CD4-positive, alpha-beta T cell treated with Interleukin-15 for 4 hours (primary cell): Measurements from ENCODE around the gene EFHB.
"Not testable (repeated sequence)": the region's sequence is repeated elsewhere in the genome, so short reads cannot be mapped to it uniquely, and the experiment has no call there.

Experiments used
- DNase-seq: peaks from one replicate; pipeline ENCODE4 v3.0.0-alpha.2; 2020; ENCODE audit warnings: low spot score

The EFHB gene, protein sequence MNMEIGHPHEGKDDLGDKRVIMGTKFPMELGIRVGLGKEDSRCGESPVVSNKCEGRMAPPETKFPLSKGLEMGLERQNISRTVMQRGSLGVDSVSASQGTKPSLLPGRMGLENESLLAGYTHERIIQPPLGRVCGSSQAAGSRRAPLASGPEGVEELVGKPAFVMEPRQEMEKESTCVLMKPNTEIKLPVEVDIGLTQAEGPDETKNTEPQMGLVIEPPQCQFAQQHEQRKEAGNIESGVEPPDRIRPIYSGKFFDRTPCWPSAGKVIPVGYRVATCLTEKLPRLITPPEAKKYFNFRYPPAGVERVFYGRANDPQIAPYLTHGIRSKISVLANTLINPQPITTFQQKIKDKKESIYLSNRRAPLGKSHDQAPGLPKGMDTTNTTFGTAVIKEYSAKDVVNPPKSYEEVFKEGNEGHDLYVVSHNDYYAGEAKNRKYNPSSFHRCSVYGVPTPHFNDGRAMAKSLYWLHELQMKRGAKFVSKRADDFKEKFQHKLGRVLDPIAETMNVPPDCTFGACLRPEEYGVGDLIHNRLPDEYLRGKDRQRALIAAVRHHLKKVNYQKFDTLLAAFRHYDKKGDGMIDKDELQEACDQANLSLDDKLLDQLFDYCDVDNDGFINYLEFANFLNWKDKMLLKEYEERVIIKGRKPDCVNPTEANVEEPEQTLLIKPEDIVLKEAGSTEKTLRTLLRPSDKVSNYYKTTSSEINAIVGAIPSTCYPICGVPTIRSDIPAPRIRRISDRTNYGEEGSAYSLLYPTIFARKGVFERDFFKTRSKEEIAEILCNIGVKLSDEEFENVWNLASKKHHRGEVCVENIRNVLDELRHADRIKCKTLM

DNA sequence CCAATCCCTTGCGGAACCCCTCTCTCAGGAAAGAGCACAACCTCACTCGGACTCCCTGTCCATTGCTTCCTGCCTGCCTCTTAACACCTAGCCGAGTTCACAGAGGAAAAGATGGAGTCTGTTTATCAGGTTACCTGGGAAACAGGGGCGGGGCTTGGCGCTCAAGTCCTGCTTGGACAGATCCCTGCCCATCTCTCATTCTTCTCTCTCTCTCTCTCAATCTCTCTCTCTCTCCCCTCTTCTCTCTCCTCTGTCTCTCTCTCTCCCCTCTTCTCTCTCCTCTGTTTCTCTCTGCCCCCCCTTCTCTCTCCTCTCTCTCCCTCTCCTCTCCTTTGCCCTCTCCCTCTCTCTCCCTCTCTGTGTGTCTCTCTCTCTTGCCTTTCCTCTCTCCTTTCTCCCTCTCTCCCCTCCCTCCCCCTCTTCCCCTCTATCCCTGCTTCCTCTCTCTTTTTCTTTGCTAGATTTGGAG, at the start of gene EFHB:
TSS of gene EFHB (minus strand) at position 120 of the 469 bp plus-strand sequence. CDS start 199 bp downstream, outside the sequence.
- DNase-seq = no peak

DNA sequence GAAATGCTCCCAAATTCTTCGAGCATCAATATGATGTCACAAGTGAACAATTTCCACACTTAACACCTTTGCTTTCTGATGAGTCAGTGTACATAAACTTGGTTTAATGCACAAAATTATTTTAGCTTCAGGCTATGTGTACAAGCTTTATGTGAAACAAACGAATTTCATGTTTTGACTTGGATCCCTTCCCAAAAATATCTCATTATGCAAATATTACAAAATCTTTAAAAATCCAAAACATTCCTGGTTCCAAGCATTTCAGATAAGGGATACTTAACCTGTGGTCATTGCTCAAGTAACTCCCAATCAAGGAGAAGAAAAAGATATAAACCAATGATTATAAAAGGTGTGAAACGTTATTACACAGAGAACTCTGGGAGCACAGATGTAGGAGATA, 38.0 kb upstream of the EFHB start:
- no peak for DNase-seq

DNA sequence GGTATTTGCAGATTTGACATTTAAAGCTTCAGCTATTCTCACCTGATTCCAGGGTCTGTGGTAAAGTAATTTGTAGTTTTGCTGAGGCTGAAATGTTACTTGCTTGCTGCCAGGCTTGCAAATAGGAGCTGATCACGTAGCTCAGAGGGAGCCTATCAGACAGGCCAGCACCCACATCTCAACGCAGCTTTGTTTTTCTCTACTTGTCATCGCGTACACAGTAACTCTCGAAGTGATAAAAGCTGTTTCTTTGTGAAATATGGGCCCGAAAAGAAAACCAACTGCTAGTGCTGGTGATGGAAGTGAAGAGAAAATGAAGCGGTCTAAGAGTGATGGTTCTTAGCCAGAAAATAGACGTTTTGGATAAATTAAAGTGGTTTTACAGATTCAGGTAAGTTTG, 36.3 kb upstream of the EFHB start:
- DNase-seq = no peak

DNA sequence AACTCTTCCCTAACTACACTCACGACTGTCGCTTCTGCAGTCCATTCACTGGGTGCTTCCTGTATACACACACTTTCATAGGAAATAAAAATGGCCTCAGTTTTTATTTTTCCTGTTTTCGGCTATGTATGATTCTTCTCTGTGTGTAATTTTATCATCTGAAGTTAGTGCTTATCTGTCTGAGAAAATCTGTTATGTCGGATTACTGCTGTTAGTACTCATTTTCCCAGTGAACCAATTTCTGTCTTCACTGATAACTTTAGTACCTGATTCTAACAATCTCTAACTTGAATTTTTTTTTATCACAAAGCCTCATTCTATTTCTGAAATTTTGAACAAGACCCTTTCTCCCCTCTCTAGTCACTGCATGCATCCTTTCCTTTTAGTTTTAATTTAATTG, 33.8 kb upstream of the EFHB start:
- no peak for DNase-seq

DNA sequence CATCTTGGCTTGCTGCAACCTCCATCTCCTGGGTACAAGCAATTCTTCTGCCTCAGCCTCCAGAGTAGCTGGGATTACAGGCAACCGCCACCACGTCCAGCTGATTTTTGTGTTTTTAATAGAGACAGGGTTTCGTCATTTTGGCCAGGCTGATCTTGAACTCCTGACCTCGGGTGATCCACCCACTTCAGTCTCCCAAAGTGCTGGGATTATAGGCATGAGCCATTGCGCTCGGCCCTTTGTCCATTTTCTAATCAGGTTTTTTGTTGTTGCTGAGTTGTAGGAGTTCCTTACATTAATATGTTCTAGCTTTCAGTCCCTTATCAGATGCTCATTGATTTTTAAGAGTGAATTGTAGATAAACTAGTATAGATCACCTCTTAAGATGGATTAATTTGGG, 33.2 kb upstream of the EFHB start:
- no peak for DNase-seq

DNA sequence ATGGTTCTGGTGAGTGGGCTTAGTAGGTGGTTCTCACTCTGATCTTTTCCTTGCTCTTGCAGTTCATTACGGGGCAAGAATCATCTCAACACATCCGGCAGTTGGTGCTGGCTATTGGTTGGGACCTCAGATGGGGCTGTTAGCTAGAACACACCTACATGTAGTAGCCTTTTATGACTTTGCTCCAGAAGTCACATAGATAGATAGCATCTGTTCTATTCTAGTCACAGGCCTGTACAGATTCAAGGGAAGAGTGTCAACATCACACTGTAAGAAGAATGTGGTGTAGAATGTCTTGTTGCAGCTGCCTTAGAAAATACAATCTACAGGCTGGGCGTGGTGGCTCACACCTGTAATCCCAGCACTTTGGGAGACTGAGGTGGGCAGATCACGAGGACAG, 27.9 kb upstream of the EFHB start:
- DNase-seq = no peak

DNA sequence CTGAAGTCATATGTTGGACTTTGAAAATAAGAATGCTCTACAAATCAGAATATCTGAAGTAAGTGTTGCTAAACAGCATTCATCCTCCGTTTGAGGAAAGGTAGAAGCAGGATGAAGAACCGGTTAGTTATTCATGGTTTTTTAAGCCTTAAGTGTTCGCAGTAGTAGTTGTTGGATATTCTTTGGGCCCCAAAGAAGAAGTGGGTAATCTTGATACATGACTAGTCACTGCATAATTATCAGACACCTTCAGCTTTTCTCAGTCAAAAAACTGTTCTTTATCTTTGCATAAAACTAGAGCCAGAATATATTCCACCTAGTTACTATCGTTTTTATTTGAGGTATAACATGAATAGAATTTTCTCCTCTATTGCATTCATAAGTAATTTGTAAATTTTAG, 26.7 kb upstream of the EFHB start:
- DNase-seq = no peak

DNA sequence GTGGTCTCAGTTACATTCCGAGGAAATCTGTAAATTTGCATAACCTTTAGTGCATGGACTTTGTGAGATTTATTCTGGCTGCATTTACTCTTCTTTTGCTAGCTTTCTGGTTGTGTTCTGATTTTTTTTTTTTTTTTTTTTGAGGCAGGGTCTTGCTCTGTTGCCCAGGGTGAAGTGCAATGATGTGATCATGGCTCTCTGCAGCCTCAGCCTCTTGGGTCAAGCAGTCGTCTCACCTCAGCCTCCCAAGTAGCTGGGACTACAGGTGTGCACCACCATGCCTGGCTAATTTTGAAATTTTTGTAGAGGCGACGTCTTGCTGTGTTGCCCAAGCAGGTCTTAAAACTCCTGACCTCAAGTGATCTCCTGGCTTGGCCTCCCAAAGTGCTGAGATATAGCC, 25.5 kb upstream of the EFHB start:
- DNase-seq = no peak

DNA sequence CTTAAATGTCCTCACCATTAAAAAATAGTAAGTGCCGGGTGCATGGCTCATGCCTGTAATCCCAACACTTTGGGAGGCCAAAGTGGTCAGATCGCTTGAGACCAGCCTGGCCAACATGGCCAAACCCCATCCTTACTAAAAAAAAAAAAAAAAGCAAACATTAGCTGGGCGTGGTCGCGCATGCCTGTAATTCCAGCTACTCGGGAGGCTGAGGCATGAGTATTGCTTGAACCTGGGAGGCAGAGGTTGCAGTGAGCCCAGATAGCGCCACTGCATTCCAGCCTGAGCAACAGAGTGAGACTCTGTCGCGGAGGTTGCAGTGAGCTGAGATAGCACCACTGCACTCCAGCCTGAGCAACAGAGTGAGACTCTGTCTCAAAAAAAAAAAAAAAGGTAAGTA, 23.3 kb upstream of the EFHB start:
- DNase-seq = not testable (repeated sequence)

DNA sequence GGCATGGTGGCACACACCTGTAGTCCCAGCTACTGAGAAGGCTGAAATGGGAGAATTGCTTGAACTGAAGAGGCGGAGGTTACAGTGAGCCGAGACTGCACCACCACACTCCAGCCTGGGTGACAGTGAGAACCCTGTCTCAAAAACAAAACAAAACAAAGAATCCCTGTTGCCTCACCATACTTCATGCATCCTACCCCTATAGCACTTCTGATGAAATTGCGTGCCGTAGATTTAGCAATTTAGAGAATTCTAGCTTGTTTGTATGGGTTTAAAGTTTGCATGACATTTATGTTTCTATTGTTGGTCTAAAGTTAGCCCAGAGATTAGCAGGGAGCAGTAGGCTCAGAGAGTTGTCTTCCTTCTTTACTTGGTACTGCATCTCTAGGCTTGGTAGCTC, 20.7 kb upstream of the EFHB start:
- DNase-seq = no peak

DNA sequence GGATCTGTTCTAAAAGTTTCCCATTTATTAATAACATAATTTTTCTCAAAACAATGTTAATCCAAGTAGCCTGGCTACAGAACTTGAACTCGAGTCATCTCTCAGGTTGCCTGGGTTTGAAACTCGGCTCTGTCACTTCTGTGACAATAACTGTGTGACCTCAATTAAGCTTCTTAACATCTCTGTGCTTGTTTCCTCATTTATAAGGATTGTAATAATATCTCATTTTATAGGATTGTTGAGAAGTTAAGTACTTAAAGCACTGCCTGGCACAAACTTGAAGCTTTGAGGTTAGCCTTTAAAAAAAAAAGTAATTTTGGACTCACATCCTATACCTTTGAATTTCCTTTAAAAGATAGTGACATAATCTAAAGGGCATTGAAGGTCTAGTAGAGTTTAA, 16.3 kb upstream of the EFHB start:
- DNase-seq = no peak

DNA sequence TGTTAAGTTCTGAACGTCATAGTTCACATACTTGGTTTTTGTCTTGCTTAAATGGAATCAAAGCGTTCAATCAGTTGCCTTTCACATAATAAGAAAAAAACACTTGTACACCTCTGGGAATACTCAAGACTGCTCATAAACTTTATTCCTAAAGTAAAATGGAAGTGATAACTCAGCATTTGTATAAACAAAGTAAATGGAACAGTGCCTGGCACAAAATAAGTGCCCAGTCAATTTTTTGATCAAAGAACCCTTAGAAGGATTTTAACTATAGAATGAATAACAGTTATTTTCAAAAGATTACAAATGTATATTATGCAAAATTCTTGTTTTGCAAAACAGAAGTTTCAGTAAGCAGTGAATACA, 14.2 kb upstream of the EFHB start:
- no peak for DNase-seq

DNA sequence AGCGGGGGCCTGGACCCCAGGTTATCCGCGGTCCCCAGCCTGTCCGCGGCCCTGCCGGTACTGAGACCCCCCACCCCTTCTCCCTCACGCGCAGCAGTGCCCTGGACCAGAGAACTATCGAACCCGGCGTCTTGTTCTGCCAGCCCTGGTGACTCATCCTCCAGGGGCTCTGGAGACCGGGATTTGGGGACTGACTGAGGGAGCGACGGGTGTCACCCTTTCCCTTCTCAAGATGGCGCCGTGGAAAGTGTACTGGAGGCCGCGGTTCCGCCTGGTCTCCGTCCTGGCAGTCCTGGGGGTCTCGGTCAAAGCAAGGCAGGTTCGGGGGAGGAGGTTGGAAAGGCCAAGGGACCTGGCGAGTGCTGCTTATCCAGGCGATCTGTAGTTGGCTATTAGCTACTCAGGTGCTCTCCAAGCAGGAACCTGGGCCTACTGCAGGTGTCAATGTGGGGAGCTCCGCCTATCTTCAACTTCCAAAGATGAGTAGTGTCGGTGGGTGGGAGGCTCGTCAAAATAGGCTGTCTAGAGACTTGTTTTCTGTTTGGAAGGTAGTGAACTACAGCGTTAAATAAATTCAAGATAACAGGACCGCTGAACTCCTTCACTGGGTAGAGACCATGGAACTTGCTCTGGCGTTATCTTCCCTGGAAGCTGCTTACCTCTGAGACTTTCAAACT, 13.7 kb upstream of the EFHB start:
- DNase-seq = peak; percentile 34

DNA sequence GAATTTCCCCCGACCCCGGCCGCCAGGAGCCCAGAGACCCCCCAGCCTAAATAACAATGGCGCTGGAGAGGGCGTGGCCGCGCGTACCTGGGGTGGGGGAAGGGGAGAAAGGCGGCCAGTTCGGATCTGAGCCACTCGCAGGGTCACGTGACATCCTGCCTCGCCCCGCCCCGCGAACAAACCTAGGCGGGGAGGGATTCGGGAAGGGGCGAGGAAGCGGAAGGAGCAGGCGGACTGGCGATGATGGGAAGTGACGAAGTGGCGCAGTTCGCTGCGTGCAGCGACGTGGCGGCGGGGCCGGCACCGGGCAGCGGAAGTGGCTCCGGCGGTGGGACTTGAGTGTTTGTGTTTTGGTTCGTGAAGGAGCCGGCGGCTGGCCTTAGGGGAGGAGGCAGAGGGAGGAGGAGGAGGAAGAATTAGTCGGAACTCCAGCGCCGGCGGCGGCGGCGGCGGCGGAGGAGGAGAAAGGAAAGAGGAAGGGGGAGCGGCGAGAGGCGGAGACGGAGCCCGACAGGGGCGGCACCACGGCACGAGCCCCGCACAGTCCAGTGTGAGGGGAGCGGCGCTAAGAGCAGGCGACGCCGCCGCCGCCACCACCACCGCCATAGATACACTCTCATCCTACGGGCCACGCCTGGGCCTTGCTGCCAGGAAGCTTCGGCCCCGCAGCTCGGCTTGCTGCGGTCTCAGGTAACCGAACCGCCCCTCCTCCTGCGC, 13.0 kb upstream of the EFHB start, which contains the start of gene RAB5A:
TSS of gene RAB5A (plus strand) at position 266 of the 717 bp plus-strand sequence. CDS start 3,802 bp downstream, outside the sequence.
- peak; percentile 97 for DNase-seq

DNA sequence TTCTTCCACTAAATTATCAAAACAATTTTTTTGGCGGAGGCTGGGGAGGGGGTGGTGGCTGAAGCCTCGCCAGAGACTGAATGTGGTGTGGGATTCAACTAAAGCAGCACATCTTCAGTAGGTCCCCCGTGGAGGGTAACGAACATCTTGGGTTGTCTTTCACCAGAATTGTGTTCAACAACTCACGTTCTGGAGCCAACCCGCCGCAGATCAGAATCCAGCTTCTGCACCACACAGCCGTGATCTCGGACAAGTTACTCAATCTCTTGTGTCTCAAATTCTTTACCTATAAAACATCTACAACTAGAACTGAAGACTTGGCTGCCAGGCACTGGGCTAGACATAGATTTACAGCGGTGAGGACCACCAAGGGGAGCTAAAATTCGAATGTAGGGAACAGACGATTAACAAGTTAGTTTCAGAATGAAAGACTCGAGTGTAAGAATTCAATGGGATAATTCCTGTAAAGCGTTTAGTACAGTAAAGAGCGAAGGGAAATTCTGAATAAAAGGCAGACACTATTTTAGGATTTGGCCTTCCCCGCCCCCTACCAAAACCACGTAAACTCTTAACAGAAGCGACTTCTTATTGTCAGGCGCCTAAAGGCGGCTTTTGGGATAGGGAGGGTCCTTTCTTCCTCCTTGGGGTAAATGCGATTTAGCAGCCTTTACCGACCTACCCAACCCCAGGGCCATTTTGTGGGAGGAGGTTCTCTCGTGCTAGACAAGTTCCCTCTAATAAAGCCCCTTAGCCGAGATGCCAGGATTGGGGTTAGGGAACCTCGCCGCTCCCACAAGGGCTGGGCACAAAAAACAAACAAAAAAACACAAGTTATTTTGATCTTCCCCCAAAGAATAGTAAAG, 12.2 kb upstream of the EFHB start:
- DNase-seq = no peak

DNA sequence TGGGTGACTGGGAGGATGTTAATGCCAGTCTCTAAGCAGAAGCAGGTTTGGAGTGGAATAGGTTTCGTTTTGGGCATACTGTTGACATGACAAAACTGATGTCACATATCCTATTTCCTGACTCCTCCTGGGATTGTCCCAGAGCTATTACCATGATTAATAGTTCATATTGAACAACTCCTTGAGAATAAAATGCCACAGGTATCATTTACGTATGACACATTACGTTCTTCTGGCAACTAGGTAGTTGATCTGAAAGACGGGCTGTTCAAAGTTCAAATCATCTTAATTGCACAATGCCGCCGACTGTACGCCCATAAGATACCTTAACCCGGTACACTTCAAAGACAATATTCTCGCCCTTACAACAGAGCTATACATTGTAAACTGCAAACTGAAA, 11.5 kb upstream of the EFHB start:
- no peak for DNase-seq

DNA sequence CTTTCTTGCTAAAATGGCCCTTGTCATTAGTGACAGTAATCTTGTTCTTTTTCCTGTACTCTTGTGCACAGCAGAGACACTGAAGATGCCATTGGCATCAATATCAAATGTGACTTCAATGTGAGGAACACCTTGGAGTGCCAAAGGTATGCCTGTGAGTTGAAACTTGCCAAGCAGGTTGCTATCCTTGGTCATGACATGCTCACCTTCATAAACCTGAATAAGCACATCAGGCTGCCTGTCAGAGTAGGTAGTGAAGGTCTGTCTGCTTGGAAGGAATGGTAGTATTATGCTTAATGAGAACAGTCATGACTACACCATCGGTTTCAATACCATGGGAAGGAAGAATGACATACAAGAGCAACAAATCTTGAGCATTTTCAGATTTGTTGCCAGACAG, 6.6 kb upstream of the EFHB start:
- no peak for DNase-seq

DNA sequence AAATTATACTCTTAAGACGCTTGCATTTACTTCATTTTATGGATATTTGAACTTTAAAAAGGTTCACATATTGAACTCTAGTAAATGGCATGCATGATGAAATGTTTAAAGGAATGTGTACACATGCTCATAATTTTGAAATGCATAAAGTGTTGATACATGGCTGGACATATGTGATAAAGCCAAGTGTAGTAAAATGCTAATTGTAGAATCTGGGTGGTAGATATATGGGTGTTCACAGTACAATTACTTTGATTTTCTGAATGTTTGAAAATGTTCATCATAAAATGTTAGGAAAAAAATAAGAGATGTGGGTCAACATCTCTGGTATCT, 4.2 kb upstream of the EFHB start:
- no peak for DNase-seq

DNA sequence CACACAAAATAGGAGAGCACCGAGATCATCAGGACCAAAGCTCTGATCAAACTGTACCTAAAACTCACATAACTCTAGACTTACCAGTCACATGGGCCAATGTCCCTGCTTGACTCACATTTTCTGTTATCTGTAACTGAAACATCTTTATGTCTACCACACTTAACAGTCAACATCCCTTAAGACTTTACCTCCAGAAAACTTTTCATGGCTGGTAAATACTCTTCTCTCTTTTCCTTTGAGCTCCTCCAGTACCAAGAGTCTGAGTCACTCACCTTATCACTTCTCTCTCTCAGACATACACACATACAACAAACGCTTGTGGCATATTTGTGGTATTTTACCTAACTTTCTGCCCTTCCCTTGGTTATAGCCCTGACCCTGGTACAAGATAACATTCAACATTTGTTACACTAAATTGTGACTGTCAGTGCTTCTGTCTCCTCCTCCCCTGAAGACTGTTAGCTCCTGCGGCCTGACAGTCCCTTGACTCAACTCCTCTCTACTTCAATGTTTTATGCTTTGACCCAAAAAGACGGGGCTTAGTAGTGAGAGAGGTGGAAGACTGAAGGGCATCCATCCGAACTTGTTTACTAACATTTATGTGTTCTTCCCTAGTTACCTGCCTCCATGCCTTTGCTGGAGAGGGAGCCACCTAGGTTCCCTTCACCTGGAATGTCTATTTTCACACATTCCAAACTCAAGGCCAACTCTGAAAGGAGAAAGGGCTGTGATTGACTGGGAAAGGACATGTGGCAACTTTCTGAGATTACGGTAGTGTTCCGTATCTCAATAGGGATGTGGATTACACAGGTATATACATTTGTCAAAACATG, 3.7 kb upstream of the EFHB start:
- no peak for DNase-seq

DNA sequence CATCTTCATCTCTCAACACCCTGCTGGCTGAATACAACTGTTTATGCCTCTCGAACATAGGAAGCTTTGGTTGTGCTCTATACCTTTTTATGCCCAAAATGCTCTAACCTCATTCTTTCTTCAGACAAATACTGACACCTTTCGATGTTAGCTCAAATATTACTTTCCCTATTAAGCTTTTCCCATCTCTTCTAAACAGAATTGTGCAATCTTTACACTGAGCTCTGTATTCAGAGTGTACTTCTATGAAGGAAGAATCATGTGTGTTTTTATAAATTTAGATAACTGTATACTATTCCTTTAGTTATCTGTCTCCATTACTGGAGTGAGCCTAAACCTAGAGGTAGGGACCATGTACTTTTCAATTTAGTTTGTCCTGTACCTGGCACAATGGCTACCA, 1.6 kb downstream of the EFHB start:
- DNase-seq = no peak
